ENCODE measurements around the gene SGK2.

The SGK2 gene

DNA sequence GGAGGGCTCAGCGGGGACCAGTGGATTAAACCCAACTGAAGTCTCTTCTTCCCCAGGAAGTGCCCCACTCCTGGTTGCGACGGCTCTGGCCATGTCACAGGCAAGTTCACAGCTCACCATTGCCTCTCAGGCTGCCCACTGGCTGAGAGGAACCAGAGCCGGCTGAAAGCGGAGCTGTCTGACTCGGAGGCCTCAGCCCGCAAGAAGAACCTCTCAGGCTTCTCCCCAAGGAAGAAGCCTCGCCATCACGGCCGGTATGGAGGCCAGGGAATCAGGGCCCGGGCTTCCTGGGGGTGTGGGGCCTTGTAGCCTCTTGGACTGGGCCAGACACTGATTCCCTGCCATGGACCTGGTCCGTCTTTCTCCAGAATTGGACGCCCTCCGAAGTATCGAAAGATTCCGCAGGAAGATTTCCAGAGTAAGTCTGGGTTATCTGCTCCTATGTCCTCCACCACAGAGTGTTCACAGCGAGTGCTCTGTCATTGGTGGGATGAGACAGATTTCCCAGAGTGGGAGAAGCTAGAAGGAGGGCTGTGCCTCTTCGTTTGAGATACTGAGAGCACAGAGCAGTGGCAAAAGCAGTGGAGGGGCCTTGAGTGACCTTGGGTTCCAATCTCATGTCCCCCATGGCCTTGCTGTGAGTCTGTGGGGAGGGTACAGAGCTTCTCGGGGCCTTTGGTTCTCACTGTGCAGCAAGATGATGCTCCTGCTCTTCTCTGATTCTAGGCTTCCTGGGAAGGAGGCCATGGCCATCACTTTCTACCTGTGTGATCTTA lies 22.6 kb upstream of the SGK2 start:
- DNase-seq (ENCODE audit: low read depth) = no peak

DNA sequence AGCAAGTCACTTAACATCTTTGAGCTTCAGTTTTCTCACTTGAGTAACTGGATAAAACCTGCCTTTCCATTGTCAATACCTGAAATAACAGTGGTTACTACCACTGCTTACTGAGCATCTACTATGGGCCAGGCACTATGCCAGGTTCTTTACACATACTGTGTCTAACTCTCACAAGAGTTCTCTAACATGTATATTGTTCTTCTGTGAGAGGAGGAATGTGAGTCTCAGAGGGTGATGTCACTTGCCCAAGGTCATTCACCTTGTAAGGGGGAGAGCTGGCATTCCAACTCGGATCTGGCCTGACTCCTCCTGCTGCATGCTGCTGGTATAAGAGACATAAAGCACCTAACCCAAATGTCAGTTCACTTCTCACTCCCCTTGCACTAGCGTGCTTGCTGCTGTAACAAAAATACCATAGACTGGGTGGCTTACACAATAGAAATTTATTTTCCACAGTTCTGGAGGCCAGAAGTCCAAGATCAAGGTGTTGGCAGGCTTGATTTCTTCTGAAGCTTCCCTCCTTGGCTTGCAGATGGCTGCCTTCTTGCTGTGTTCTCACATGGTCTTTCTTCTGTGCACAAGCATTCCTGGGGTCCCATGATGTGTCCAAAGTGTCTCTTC lies 21.9 kb upstream of the SGK2 start:
- DNase-seq (ENCODE audit: low read depth) = no peak

DNA sequence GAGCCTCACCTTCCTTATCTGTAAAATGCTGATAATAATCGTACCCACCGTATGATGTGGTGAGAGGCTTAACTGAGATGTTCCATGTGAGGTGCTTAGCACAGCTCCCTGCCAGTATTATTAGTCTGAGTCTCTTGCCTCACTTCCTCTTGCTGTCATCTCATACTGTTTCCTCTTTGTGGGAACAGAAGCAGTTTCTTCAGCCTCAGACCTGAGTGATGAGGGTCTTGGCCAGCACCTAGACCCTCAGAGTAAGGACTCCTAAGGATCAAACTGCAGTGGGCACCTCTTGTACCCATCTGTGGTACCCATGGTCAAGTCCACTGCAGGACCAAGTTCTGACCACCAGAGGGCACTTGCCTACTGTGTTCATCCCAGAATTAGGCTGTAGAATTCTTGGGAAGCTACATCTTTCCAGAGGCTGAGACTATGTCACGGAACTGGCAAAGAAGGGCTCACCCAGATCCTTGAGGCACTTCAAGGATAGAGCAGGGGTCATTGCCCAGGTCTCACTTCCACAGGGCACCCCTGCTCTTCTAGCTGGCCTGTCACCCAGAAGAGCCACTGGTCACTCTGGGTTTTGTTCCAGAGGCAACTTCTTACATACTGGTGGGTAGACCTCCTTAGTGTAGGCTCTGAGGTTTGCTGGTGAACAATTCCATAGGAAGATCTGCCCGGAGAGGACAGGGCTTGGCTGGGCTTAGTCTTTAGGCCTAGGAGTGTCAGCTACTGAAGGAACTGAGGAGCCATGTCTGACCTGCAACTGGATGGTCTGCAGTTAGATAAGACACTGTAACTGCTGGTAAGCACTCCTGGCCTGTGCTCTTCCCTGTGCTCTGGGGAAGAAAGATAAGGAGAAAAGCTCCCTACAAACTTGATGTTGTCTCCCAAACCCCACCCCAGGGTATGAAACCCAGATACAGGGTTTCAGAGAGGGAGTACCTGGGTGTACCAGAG lies 20.6 kb upstream of the SGK2 start:
- peak; percentile 45 for DNase-seq (ENCODE audit: low read depth)

- no peak for DNase-seq (ENCODE audit: low read depth)
Observed at GRCh38 chr20:43538878-43539700, 19.7 kb upstream of the SGK2 start.

- no peak for DNase-seq (ENCODE audit: low read depth)
Observed at GRCh38 chr20:43539975-43540672, 18.7 kb upstream of the SGK2 start.

GRCh38 chr20:43540673-43541060 lies 18.2 kb upstream of the SGK2 start:
- no peak for DNase-seq (ENCODE audit: low read depth)

GRCh38 chr20:43541214-43541613 lies 17.6 kb upstream of the SGK2 start:
- DNase-seq (ENCODE audit: low read depth) = no peak

DNA sequence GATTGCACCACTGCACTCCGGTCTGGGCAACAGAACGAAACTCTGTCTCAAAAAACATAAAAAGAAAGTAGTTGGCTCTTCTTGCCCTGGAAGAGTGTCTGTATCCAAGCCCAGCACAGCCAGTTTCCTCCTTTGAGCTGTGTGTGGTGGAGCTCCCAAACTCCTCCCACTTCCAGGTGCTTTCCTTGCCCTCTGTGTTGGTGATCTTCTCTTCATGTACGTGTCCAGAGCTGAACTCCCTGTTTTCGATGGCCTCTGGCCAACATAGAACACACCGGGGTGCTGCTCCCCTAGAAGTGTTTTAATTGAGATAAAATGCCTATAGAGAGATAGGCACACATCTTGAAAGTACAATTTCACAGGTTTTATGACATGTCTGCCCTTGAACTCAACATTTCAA lies 16.7 kb upstream of the SGK2 start:
- no peak for DNase-seq (ENCODE audit: low read depth)

DNA sequence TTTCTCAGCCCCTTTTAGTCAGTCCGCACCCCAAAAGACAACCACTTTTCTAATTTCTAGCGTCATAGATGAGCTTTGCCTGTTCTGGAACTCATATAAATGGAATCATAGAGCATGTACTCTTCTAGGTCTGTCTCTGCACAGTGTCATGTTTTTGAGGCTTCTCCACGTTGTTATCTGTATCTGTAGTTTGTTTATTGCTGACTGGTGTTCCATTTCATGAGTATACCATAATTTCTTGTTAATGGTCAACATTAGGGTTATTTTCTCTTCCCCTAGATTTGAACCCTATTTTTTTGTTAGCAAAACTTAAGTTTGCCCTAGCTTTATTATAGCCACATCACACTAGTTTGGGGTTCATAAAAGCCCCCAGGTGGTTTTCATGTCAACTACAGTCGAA lies 16.2 kb upstream of the SGK2 start:
- no peak for DNase-seq (ENCODE audit: low read depth)

DNA sequence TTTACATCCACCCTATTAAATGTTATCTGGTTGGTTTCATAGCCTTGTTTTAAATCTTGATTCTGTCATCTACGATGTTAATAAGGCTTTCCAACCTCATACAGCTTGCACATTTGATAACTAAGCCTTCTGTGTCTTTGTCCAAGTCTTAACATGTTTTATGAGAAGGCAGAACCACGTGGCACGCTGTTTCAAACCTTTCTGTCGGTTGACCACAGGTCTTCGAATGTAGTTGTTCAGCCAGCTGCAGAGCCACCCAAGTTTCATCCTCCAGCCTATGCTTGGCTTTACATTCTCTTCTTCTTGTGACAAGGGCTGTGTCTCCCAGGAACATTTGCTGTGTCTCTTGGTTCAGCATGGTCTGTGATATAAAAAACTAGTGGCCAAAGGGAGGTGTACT lies 15.7 kb upstream of the SGK2 start:
- DNase-seq (ENCODE audit: low read depth) = no peak

GRCh38 chr20:43544501-43544900 lies 14.3 kb upstream of the SGK2 start:
- no peak for DNase-seq (ENCODE audit: low read depth)

DNA sequence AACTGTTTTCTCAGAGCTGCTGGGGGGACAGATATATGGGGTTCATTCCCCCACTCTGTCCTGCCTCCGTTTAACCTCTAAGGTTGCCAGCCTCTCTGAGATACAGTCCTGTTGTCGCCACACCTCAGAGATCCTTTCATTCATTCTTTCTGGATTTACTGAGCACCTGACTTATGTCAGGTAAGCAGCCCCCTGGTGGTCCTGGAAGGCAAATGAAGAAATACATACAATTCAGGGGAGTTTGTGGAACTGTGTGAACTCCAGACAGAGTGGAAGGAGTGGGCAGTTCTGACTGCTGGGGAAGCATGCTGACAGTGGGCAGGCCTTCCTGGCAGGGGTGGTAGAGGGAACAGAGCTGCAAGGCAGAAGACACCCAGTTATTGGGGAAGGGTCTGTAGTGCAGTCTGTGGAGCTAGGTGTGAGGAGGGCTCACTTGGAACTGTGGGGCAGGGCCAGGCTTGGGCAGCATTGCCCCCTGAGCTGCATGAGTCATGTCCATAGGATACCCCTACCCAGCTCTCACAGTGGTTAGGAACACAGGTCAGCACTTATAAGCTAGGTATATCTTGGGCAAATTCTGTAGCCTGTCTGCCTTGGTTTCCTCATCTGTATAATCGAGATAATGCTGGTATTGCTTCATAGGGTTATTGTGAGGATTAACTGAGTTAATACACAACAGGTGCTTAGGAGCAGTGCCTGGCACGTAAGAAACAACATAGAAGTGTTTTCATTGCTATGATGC lies 12.8 kb upstream of the SGK2 start:
- DNase-seq (ENCODE audit: low read depth) = no peak

DNA sequence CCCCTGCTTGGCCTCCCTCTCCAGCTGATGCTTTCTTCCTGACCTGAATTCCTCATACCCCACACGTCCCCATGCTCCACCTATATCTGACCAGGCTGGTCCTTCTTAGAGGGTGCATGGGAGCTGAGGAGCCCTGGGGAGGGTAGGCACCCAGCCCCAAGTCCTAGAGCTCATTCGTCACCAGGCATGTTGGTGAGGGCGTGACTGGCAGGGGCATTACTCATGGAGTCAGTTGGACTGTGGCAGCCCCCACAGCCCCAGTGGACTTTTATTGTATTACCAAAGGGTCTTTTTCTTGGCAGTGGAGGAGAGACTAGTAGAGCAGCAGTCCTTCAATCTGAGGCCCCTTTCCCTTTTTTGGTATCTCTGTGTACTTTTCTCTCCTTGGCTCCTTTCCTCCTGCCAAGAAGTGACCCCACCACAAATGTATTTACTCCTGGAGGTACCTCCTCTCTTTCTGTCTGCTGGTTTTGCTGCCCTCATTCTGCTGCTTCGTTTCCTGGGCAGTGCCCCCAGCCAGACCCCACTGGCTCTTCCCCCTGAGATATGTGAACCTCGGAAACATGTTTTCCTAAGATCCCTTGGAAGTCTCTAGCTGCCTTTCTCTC lies 10.4 kb upstream of the SGK2 start:
- DNase-seq (ENCODE audit: low read depth) = no peak

- DNase-seq (ENCODE audit: low read depth) = no peak
Observed at GRCh38 chr20:43549416-43550065, 9.3 kb upstream of the SGK2 start.

- no peak for DNase-seq (ENCODE audit: low read depth)
Observed at GRCh38 chr20:43550456-43550855, 8.4 kb upstream of the SGK2 start.

GRCh38 chr20:43554369-43554768 lies 4.5 kb upstream of the SGK2 start:
- DNase-seq (ENCODE audit: low read depth) = no peak

DNA sequence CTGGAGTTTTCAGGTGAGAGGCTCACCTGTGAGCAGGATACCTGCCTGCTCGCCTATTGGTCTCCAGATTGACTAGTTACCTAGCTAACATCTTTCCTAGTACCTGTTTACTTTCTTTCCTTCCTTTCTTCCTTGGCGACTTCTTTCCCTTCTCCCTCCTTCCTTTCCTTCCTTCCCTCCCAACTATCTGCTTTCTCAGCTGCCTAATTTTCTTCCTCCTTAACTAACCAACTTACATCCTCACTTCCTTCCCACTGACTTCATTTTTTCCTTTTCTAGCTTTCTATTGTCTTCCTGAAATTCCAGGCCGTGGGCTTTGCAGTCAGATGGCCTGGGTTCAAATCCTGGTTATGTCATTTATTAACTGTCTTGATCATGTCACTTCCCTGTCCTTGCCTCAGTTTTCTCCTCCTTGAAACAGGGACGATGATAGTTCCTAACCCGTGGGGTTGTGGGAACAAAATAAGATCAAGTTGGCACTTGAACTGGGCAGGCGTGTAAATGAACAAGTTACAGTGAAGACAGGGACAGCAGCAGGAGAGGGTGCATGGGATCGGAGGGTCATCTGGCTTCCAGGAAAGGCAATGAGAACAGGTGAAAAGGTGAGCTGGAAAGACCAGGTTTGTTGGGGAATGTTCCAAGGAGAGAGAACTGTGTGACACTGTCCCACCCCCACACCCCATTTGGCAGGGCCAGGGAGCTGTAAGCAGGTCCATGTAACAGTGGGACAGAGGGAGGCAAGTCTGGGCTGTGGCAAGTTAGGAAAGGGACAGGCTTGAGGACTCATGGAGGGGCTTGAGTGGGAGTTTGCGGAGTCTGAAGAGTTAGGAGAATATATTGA lies 540 bp downstream of the SGK2 start:
- no peak for DNase-seq (ENCODE audit: low read depth)

DNA sequence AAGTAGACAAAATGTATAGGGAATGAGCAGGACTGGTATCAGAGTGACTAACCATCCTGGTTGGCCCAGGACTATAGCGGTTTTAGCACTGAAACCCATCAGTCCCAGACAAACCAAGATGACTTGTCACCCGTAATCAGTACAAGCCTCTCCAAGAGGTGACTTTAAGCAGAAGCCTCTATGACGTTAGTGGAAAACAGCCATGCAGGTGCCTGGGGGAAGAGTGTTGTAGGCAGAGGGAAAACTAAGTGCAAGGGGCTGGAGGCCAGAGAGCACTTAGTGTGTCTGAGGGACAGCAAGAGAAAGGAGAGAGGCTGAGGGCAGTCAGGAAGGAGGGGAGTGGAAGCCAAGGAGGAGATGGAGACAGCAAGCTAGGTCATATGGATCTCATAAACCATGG lies 2.1 kb downstream of the SGK2 start:
- no peak for DNase-seq (ENCODE audit: low read depth)

- no peak for DNase-seq (ENCODE audit: low read depth)
Observed at GRCh38 chr20:43563429-43563828, 4.6 kb downstream of the SGK2 start.

Data from HS-27A (cell line).